Measurements from ENCODE around the gene HOXB8.

HOXB8 gene

GRCh38 chr17:48592057-48592514, 23.0 kb downstream of the HOXB8 start:
- Histone ChIP-seq H3K79me2 (ENCODE audit: insufficient read depth, low read depth) (no peaks in the 10 kb centered on the region), H3K9ac (no peak overlapping the region), H3K27ac (no peak overlapping the region), H4K20me1 (ENCODE audit: insufficient read depth) (no peaks in the 10 kb centered on the region), H3K4me1 (ENCODE audit: low read depth, poor library complexity, severe bottlenecking) (peaks cover 5% of the 10 kb centered on the region), H3K4me2 (no peak overlapping the region), H3K4me3 (IDR thresholded peaks at IDR 0.05; ENCODE audit: insufficient read depth, low read depth, low read length) (no peak overlapping the region), H2AFZ (ENCODE audit: low read depth) (no peak overlapping the region), H3K36me3 (ENCODE audit: insufficient read depth) (no peaks in the 10 kb centered on the region), H3K27me3 (ENCODE audit: insufficient read depth, low read depth) (peaks cover 7% of the 10 kb centered on the region)
- TF ChIP-seq, protein P1, sequence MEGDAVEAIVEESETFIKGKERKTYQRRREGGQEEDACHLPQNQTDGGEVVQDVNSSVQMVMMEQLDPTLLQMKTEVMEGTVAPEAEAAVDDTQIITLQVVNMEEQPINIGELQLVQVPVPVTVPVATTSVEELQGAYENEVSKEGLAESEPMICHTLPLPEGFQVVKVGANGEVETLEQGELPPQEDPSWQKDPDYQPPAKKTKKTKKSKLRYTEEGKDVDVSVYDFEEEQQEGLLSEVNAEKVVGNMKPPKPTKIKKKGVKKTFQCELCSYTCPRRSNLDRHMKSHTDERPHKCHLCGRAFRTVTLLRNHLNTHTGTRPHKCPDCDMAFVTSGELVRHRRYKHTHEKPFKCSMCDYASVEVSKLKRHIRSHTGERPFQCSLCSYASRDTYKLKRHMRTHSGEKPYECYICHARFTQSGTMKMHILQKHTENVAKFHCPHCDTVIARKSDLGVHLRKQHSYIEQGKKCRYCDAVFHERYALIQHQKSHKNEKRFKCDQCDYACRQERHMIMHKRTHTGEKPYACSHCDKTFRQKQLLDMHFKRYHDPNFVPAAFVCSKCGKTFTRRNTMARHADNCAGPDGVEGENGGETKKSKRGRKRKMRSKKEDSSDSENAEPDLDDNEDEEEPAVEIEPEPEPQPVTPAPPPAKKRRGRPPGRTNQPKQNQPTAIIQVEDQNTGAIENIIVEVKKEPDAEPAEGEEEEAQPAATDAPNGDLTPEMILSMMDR (conservative IDR thresholded peaks at IDR 0.05; ENCODE audit: low read depth, low read length) = no peak

- Histone ChIP-seq H3K4me2 (no peak overlapping the region), H4K20me1 (ENCODE audit: insufficient read depth) (no peaks in the 10 kb centered on the region), H3K27ac (no peak overlapping the region), H3K79me2 (ENCODE audit: insufficient read depth, low read depth) (no peaks in the 10 kb centered on the region), H3K4me1 (ENCODE audit: low read depth, poor library complexity, severe bottlenecking) (peaks cover 5% of the 10 kb centered on the region), H3K9ac (no peak overlapping the region), H2AFZ (ENCODE audit: low read depth) (no peak overlapping the region), H3K36me3 (ENCODE audit: insufficient read depth) (no peaks in the 10 kb centered on the region), H3K27me3 (ENCODE audit: insufficient read depth, low read depth) (peaks cover 6% of the 10 kb centered on the region), H3K4me3 (IDR thresholded peaks at IDR 0.05; ENCODE audit: insufficient read depth, low read depth, low read length) (no peak overlapping the region)
- TF ChIP-seq, protein P1 (conservative IDR thresholded peaks at IDR 0.05; ENCODE audit: low read depth, low read length) = no peak
Measured at GRCh38 chr17:48591255-48592056, 23.6 kb downstream of the HOXB8 start.

DNA sequence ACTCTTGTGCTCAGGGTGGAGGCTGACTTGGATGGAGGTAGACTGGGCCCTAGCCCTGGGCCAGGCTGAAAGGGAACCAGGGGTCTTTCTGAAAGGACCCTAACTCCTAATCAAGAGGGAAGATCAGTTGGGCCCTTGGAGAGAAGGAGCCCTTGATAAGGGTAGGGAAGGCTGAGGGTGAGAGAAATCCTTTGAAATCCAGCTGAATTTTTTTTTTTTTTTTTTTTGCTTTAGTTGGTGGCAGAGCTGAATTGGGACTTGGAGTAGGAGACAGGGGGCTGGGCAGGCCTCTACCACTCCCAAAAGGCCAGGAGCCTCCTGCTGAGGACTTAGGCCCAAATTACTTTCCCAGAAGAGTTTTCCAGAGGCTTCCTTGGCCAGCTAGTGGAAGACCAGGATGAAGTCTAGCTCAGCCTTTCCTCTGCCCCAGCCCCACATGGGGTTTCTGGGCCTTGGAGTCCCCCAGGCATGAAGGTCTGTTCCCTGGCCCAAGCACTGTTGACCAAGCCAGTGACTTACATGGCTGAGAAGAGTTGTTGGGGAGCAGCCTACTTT, 24.4 kb downstream of the HOXB8 start:
- Histone ChIP-seq H3K36me3 (ENCODE audit: insufficient read depth) (no peaks in the 10 kb centered on the region), H3K27me3 (ENCODE audit: insufficient read depth, low read depth) (peaks cover 6% of the 10 kb centered on the region), H3K4me2 (no peak overlapping the region), H3K4me3 (IDR thresholded peaks at IDR 0.05; ENCODE audit: insufficient read depth, low read depth, low read length) (no peak overlapping the region), H3K79me2 (ENCODE audit: insufficient read depth, low read depth) (no peaks in the 10 kb centered on the region), H4K20me1 (ENCODE audit: insufficient read depth) (no peaks in the 10 kb centered on the region), H3K4me1 (ENCODE audit: low read depth, poor library complexity, severe bottlenecking) (peaks cover 5% of the 10 kb centered on the region), H3K27ac (no peak overlapping the region), H2AFZ (ENCODE audit: low read depth) (no peak overlapping the region), H3K9ac (no peak overlapping the region)
- TF ChIP-seq, protein P1 (conservative IDR thresholded peaks at IDR 0.05; ENCODE audit: low read depth, low read length) = no peak

- H3K27me3 ChIP-seq (ENCODE audit: insufficient read depth, low read depth) = peaks cover 6% of the 10 kb centered on the region
- no peak within 1 kb of the TSS for H3K4me3 ChIP-seq (IDR thresholded peaks at IDR 0.05; ENCODE audit: insufficient read depth, low read depth, low read length)
Measured at GRCh38 chr17:48589831-48590606, 25.1 kb downstream of the HOXB8 start, which contains the start of gene HOXB3. HOXB3 (minus strand) TSS chr17:48590241; CDS start chr17:48552474, 37,767 bp downstream.

More at GRCh38 chr17:48589831-48590606, 25.1 kb downstream of the HOXB8 start, which contains the start of gene HOXB3:
- H3K79me2 ChIP-seq (ENCODE audit: insufficient read depth, low read depth) = no peaks in the 10 kb centered on the region
- no peaks in the 10 kb centered on the region for H3K36me3 ChIP-seq (ENCODE audit: insufficient read depth)
- no peaks in the 10 kb centered on the region for H4K20me1 ChIP-seq (ENCODE audit: insufficient read depth)
- TF ChIP-seq, protein P1 (conservative IDR thresholded peaks at IDR 0.05; ENCODE audit: low read depth, low read length) = no peak
- no peak within 1 kb of the TSS for H3K27ac ChIP-seq
- H3K4me1 ChIP-seq (ENCODE audit: low read depth, poor library complexity, severe bottlenecking) = peaks cover 5% of the 10 kb centered on the region
- no peak within 1 kb of the TSS for H3K4me2 ChIP-seq
- no peak within 1 kb of the TSS for H3K9ac ChIP-seq
- no peak within 1 kb of the TSS for H2AFZ ChIP-seq (ENCODE audit: low read depth)

All from KMS-11 (cell line).